Measurements from ENCODE around the gene PLA2G4F.

DNA sequence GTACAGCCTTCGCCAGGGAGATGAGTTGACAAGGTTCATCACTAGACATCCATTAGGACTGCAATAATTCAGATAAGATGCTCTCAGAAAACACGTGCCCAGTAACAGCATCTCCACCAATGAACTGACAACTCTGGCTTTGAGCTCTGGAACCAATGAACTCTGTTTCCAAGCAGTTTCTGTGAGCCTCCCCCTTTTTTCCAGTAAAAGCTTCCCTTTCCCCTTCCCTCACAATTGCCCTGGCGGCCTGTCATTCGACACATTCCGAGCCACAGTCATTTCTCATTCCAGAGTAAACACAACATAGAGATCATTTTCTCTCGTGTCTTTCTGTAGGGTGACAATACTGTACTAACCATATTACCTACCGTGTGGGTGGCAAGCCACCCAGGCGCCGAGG lies 65.7 kb downstream of the PLA2G4F start:
- TF ChIP-seq, protein P1, sequence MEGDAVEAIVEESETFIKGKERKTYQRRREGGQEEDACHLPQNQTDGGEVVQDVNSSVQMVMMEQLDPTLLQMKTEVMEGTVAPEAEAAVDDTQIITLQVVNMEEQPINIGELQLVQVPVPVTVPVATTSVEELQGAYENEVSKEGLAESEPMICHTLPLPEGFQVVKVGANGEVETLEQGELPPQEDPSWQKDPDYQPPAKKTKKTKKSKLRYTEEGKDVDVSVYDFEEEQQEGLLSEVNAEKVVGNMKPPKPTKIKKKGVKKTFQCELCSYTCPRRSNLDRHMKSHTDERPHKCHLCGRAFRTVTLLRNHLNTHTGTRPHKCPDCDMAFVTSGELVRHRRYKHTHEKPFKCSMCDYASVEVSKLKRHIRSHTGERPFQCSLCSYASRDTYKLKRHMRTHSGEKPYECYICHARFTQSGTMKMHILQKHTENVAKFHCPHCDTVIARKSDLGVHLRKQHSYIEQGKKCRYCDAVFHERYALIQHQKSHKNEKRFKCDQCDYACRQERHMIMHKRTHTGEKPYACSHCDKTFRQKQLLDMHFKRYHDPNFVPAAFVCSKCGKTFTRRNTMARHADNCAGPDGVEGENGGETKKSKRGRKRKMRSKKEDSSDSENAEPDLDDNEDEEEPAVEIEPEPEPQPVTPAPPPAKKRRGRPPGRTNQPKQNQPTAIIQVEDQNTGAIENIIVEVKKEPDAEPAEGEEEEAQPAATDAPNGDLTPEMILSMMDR (IDR thresholded peaks at IDR 0.05): no peak
- TF ChIP-seq POLR2A (IDR thresholded peaks at IDR 0.05) (no peak), EP300 (IDR thresholded peaks at IDR 0.05) (no peak)

All from tibial nerve (tissue), 4 donors.